ENCODE results near the gene SH3BP5.

The SH3BP5 gene

GRCh38 chr3:15347063-15347736 is 14.8 kb upstream of the SH3BP5 start:
- DNase-seq (ENCODE audit: low read depth), result no peak

- DNase-seq (ENCODE audit: low read depth), result no peak
These were observed 14.1 kb upstream of the SH3BP5 start for GRCh38 chr3:15346516-15346915.

GRCh38 chr3:15345608-15346137 is 13.3 kb upstream of the SH3BP5 start:
- DNase-seq (ENCODE audit: low read depth), result no peak

- no peak for DNase-seq (ENCODE audit: low read depth)
These were observed 12.8 kb upstream of the SH3BP5 start for GRCh38 chr3:15345066-15345607.

GRCh38 chr3:15342945-15343344 is 10.6 kb upstream of the SH3BP5 start:
- no peak for DNase-seq (ENCODE audit: low read depth)

- DNase-seq (ENCODE audit: low read depth), result no peak
These were observed 9.9 kb upstream of the SH3BP5 start for GRCh38 chr3:15342246-15342645.

GRCh38 chr3:15341030-15341726 is 8.8 kb upstream of the SH3BP5 start:
- DNase-seq (ENCODE audit: low read depth), result no peak

GRCh38 chr3:15339786-15340215 is 7.4 kb upstream of the SH3BP5 start:
- no peak for DNase-seq (ENCODE audit: low read depth)

GRCh38 chr3:15339001-15339400 is 6.6 kb upstream of the SH3BP5 start:
- DNase-seq (ENCODE audit: low read depth), result no peak

GRCh38 chr3:15337963-15338362 is 5.6 kb upstream of the SH3BP5 start:
- DNase-seq (ENCODE audit: low read depth), result no peak

- no peak for DNase-seq (ENCODE audit: low read depth)
These were observed 3.7 kb upstream of the SH3BP5 start for GRCh38 chr3:15336057-15336456.

- no peak for DNase-seq (ENCODE audit: low read depth)
These were observed 1.5 kb upstream of the SH3BP5 start for GRCh38 chr3:15333956-15334263.

- DNase-seq (ENCODE audit: low read depth), result no peak
These were observed 941 bp upstream of the SH3BP5 start for GRCh38 chr3:15333099-15333955.

- DNase-seq (ENCODE audit: low read depth), result no peak
These were observed 581 bp downstream of the SH3BP5 start for GRCh38 chr3:15331606-15332404.

GRCh38 chr3:15331072-15331605 is 1.2 kb downstream of the SH3BP5 start:
- DNase-seq (ENCODE audit: low read depth), result no peak

- no peak for DNase-seq (ENCODE audit: low read depth)
These were observed 2.3 kb downstream of the SH3BP5 start for GRCh38 chr3:15330031-15330596.

GRCh38 chr3:15329046-15330005 is 3.1 kb downstream of the SH3BP5 start:
- no peak for DNase-seq (ENCODE audit: low read depth)

GRCh38 chr3:15327941-15328340 is 4.4 kb downstream of the SH3BP5 start:
- DNase-seq (ENCODE audit: low read depth), result no peak

GRCh38 chr3:15326673-15327072 is 5.7 kb downstream of the SH3BP5 start:
- DNase-seq (ENCODE audit: low read depth), result no peak

- no peak for DNase-seq (ENCODE audit: low read depth)
These were observed 6.3 kb downstream of the SH3BP5 start for GRCh38 chr3:15326037-15326436.
